ENCODE measurements around the gene SCN10A. TPM values are rescaled to one million over a fixed set of nuclear protein-coding genes. Genes with fewer than 3 reads are reported as not detected.

The SCN10A gene
- total and polyA plus RNA-seq, 2 of the 13 experiments (the other 11 are each of a cell fraction or from before 2014, with no cell fraction given) = not detected

- TF ChIP-seq ZNF142 (CRISPR knock-in tag; IDR thresholded peaks at IDR 0.05) = no peak
- peak; percentile 23; the same call in 1 of the 2 replicates for TF ChIP-seq ZNF12 (CRISPR knock-in tag; IDR thresholded peaks at IDR 0.05)
- TF ChIP-seq ZNF570 (CRISPR knock-in tag; IDR thresholded peaks at IDR 0.05; ENCODE audit: borderline replicate concordance) = no peak
- TF ChIP-seq ZNF597 (CRISPR knock-in tag; IDR thresholded peaks at IDR 0.05) = no peak
- no peak for TF ChIP-seq ZHX2 (IDR thresholded peaks at IDR 0.05; ENCODE audit: low read depth)
- TF ChIP-seq ZHX2 (CRISPR knock-in tag; IDR thresholded peaks at IDR 0.05; ENCODE audit: borderline replicate concordance) = no peak
- no peak for TF ChIP-seq ESRRA (CRISPR knock-in tag; IDR thresholded peaks at IDR 0.05; ENCODE audit: low read depth)
- no peak for TF ChIP-seq RXRA (CRISPR knock-in tag; IDR thresholded peaks at IDR 0.05)
- TF ChIP-seq SRSF4 (IDR thresholded peaks at IDR 0.05; ENCODE audit: low read depth, low read length, poor library complexity, severe bottlenecking) = no peak
- peak; percentile 15; the same call in 1 of the 2 replicates for TF ChIP-seq PATZ1 (CRISPR knock-in tag; IDR thresholded peaks at IDR 0.05)
These were observed 164.7 kb downstream of the SCN10A start (continued) for GRCh38 chr3:38651153-38651789.

Data from HepG2 (cell line).